GM12891 (cell line): ENCODE data around the gene STAB1.

Experiments
- POLR2A ChIP-seq: IDR thresholded peaks from 2 replicates; pipeline ENCODE4 v1.6.1; 2011; ENCODE audit warnings: low read depth, low read length, control low read depth
- POLR2AphosphoS5 ChIP-seq: IDR thresholded peaks from 2 replicates; pipeline ENCODE4 v1.6.1; 2011; ENCODE audit warnings: low read depth, low read length, control low read depth
- TAF1 ChIP-seq: IDR thresholded peaks from 2 replicates; pipeline ENCODE4 v1.6.1; 2011; ENCODE audit warnings: low read depth, low read length, control low read depth

- TF ChIP-seq POLR2AphosphoS5, result no peak
- no peak for TF ChIP-seq POLR2A
- no peak for TF ChIP-seq TAF1
These were observed 3.3 kb downstream of the STAB1 start for GRCh38 chr3:52498137-52499054.
